SKM-1 treated with dmso at 0.1 percent for 144 hours (cell line): ENCODE measurements around the gene TMEFF2.
"Not testable (repeated sequence)": the region's sequence is repeated elsewhere in the genome, so short reads cannot be mapped to it uniquely, and the experiment has no call there.

ENCODE experiments used
- DNase-seq: peaks from one replicate; lab custom pipeline; 2025; ENCODE audit not compliant: unreplicated experiment; lab: John Stamatoyannopoulos, UW

Gene TMEFF2

DNA sequence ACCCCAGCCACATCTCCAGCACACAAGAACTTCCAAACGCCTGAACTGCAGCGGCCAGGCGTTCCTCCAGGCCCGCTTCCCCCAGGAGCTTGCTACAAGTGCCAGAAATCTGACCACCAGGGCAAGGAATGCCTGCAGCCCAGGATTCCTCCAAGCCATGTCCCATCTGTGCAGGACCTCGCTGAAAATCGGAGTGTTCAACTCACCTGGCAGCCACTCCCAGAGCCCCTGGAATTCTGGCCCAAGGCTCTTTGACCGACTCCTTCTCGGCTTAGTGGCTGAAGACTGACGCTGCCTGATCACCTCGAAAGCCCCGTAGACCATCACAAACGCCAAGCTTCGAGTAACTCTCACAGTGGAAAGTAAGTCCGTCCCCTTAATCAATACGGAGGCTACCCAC lies 62.1 kb downstream of the TMEFF2 start:
- DNase-seq: not testable (repeated sequence)

GRCh38 chr2:192130312-192130711 lies 64.4 kb downstream of the TMEFF2 start:
- not testable (repeated sequence) for DNase-seq

GRCh38 chr2:192128655-192129054 lies 66.1 kb downstream of the TMEFF2 start:
- DNase-seq: no peak

- no peak for DNase-seq
These were observed 67.3 kb downstream of the TMEFF2 start for GRCh38 chr2:192127434-192127833.

- DNase-seq: no peak
These were observed 67.8 kb downstream of the TMEFF2 start for GRCh38 chr2:192126912-192127311.

GRCh38 chr2:192126426-192126825 lies 68.3 kb downstream of the TMEFF2 start:
- no peak for DNase-seq

GRCh38 chr2:192124571-192124970 lies 70.2 kb downstream of the TMEFF2 start:
- DNase-seq: no peak

GRCh38 chr2:192123847-192124246 lies 70.9 kb downstream of the TMEFF2 start:
- DNase-seq: no peak

DNA sequence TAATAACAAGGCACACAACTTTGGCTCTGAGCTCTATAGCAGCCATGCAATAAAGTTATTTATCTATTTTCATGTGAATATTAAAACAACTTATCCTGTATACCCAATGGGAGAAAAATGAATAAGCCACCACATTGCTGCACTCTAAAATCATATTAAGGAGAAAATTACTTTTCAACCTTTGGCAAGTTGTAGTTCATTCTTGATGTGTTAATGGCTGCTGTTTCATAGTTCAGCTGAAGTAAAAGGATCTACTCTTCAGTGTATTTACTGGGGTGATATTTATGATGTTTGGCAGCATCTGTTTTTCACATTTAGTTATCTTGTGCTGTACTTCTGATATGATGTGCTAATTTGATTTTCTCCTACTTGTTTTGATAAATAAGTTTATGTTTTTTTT lies 71.8 kb downstream of the TMEFF2 start:
- no peak for DNase-seq

DNA sequence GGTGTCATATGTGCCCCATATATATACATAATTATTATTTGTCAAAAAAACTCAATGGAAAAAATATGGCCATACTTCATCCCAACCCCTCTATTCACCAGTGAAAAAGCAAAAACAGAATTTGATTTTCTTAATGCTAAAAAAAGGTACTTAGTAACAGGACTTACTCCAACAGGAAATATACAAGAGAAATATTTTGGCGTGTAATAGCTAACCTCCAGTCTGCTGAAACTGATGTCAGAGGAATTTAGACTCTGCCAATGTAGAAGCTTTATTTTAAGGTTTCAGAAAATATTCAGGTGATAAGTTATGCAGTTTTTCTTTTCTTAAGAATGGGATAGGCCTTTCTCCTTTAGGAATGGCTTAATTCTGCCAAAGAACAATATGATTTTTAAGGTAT lies 72.6 kb downstream of the TMEFF2 start:
- DNase-seq: no peak

DNA sequence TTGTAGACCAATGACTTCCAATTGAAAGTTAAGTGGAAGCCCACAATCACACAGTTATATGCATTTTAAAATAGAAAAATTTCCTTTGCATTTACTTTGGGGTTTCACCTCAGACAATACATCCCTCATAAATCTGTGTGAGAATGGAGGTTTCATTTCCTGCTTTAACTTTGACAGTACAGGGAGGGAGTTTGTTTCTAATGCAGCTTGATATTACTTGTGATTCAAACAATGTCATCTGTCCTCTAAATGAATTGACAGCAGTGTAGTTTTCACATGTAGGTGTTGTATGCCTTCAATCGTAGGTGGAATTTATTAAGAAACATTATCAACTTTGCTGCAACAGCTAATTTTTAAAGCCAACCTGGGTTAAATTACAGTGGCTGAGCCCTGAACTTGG lies 75.2 kb downstream of the TMEFF2 start:
- no peak for DNase-seq

DNA sequence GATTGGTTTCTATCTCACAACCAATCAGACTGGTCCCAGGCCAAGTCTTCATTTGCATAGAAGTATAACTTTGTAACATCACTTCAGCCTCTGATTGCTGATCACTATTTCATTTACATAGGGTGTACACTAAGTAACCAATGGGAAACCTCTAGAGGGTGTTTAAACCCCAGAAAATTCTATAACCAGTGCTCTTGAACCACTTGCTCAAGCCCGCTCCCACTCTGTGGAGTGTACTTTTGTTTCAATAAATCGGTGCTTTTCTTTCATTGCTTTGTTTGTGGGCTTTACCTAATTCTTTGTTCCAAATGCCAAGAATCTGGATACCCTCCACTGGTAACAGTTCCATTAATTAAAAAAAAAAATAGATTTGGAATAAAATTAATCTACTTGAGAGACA lies 77.0 kb downstream of the TMEFF2 start:
- no peak for DNase-seq

DNA sequence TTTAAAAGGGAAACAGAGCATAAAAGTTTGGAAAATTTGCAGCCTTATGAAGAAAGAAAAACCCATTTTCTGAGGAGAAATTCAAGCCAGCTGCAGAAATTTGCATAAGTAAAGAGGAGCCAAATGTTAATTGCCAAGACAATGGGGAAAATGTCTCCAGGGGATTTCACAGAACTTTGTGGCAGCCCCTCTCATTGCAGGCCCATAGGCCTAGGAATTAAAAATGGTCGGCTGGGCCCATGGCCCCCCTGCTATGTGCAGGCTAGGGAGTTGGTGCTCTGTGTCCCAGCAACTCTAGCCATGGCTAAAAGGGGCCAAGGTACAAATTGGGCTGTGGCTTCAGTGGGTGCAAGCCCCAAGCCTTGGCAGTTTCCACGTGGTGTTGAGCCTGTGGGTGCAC lies 83.2 kb downstream of the TMEFF2 start:
- not testable (repeated sequence) for DNase-seq

DNA sequence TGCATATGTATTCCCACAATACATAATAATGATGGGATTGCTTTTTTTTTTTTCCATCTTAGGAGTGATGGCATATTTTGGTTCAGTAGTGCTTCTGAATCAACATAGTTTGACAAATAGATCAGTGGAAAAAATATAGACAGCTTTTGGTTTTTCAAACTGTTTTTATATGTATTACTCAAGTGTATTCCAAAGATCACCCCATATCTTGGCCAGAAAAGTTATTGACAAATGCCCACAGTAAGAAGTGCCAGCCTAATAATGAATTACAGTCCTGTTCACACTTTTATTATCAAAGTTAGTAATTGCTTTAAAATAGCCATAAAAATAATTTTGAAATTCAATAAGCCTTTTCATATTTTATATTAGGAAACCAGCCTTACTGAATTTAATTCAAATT lies 95.0 kb downstream of the TMEFF2 start:
- DNase-seq: no peak

GRCh38 chr2:192098814-192099491 lies 95.8 kb downstream of the TMEFF2 start:
- DNase-seq: no peak

DNA sequence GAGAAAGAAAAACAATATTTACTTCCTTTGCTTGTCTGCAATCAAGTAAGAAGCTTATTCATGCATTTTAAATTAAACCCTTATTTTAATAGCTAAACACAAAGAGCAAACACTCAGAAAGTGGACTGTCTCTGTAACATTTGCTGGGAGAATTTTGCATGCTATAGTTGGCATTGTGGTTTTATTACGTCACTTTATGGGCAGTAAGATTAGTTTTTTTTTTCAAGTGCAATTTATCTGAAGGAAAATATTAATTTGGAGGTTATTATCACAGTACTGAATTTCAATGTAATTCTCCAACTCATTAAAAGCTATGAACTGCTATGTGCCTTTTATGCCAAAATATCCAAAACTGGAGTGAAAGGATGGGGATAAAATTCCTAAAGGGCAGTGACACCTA lies 103.3 kb downstream of the TMEFF2 start:
- DNase-seq: no peak

- DNase-seq: no peak
These were observed 103.8 kb downstream of the TMEFF2 start for GRCh38 chr2:192090911-192091310.

- DNase-seq: no peak
These were observed 107.3 kb downstream of the TMEFF2 start for GRCh38 chr2:192087398-192087958.

DNA sequence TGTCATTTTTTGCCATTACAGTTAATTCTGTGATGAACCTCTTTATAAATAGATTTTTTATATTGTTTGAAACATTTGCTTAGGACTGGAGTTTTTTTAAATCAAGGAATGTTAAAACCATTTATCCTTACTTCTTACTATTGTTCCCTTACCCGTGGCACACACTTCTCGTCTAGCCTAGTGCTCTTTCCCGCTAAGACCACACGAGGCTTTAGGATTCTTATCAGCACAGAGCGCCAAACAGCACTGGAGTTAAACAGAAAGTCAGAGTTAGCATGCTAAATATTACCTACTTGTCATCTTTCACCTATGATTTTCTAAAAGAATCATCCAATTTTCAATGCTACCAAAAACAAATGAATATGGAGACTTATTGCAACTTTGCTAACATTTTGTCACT lies 112.6 kb downstream of the TMEFF2 start:
- no peak for DNase-seq

DNA sequence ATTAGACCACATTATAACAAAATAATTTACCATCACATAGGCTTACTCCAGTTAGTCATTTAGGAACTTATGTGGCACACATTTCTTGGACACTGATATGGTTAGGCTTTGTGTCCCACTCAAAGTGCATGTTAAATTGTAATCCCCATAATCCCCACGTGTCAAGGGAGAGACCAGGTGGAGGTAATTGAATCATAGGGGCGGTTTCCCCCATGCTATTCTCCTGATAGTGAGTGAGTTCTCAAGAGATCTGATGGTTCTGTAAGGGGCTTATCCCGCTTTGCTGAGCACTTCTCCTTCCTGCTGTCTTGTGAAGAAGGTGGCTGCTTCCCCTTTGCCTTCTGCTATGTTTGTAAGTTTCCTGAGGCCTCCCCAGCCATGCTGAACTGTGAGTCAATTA lies 114.6 kb downstream of the TMEFF2 start:
- DNase-seq: not testable (repeated sequence)

GRCh38 chr2:192073878-192074277 lies 120.9 kb downstream of the TMEFF2 start:
- no peak for DNase-seq

- no peak for DNase-seq
These were observed 122.0 kb downstream of the TMEFF2 start for GRCh38 chr2:192072778-192073177.

DNA sequence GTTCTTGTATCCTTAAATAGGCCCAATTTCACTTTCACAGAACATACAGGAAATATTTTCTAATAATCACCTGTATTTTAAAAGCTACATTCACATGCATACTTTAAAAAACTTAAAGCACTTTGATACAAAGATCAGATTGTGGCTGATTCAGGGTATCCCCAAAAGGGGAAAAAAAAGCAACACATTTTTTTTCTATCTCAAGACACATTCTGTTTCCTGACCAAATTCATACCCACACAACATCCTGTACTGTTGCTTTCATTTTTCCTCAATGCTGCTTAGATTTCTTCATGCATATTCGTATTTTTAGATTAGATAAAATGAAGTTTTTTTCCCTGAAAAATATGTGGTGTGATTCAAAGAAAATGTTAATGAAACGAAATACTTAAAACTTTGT lies 122.5 kb downstream of the TMEFF2 start:
- DNase-seq: no peak
